GM12878 (cell line): Measurements from ENCODE around the gene MYF6.

Experiments used
- EP300 ChIP-seq, 2 experiments: fragments of 150-350 bp in 1 of 2; IDR thresholded peaks; 2 replicates each; pipeline ENCODE4 v1.6.1; 2011 to 2012; ENCODE audit warnings: low read depth in 2 of 2, low read length in 2 of 2, borderline replicate concordance in 1 of 2, improper control_type of control experiment in 1 of 2, inconsistent platforms in 1 of 2; ENCODE audit not compliant: control insufficient read depth in 1 of 2
- FOXM1 ChIP-seq: IDR thresholded peaks from 2 replicates; pipeline ENCODE4 v1.6.1; 2012; ENCODE audit warnings: low read depth, mild to moderate bottlenecking, inconsistent platforms, low read length, moderate library complexity
- JUND ChIP-seq: IDR thresholded peaks from 2 replicates; pipeline ENCODE4 v1.6.1; 2012; ENCODE audit warnings: low read depth, mild to moderate bottlenecking, low read length, improper control_type of control experiment, moderate library complexity
- POLR2A ChIP-seq: IDR thresholded peaks from 2 replicates; pipeline ENCODE4 v1.6.1; 2011; ENCODE audit warnings: low read depth, mild to moderate bottlenecking, low read length
- POLR2AphosphoS5 ChIP-seq: IDR thresholded peaks from 2 replicates; pipeline ENCODE4 v1.6.1; 2011; ENCODE audit warnings: mild to moderate bottlenecking, low read length, inconsistent platforms
- SIN3A ChIP-seq: IDR thresholded peaks from 2 replicates; pipeline ENCODE4 v1.6.1; 2012; ENCODE audit warnings: low read depth, low read length, improper control_type of control experiment
- SMAD1 ChIP-seq: fragments of 450-650 bp; IDR thresholded peaks from 2 replicates; pipeline ENCODE4 v1.6.1; 2018; ENCODE audit warnings: mild to moderate bottlenecking, low read depth; ENCODE audit not compliant: partially characterized antibody
- TF ChIP-seq, protein P1 (sequence below): IDR thresholded peaks from 2 replicates; pipeline ENCODE4 v1.6.1; 2012; ENCODE audit warnings: low read length, inconsistent platforms
- TF ChIP-seq, protein P2 (sequence below): IDR thresholded peaks from 2 replicates; pipeline ENCODE4 v1.6.1; 2011; ENCODE audit warnings: low read depth, low read length, improper control_type of control experiment, borderline replicate concordance

DNA sequence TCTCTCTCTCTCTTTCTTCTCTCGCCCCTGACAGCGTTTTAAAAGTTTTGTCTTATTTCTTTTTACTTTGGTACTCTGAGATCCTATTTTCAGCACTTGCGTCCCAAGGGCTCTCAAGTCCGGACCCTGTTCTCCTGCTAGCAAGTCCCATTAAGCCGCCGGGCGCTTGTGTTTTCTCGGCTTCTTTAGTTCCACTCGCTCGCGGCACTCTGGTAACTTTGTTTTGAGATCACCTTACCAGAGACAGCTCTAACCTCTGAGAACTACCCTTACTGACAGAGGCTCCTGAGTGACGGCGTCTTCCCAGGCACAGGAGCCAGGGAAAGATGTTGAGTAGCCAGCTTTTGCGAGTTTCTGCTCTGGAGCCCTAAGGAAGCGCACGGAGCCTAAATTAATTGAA is 6.6 kb downstream of the MYF6 start:
- TF ChIP-seq FOXM1 (no peak), SIN3A (no peak), POLR2A (no peak), SMAD1 (no peak), JUND (no peak), POLR2AphosphoS5 (no peak), EP300 (IDR thresholded peaks at IDR 0.05; ENCODE audit: borderline replicate concordance in 1 of 2, control insufficient read depth in 1 of 2, low read depth in 2 of 2, low read length in 2 of 2) (no peak)
- TF ChIP-seq, protein P1, sequence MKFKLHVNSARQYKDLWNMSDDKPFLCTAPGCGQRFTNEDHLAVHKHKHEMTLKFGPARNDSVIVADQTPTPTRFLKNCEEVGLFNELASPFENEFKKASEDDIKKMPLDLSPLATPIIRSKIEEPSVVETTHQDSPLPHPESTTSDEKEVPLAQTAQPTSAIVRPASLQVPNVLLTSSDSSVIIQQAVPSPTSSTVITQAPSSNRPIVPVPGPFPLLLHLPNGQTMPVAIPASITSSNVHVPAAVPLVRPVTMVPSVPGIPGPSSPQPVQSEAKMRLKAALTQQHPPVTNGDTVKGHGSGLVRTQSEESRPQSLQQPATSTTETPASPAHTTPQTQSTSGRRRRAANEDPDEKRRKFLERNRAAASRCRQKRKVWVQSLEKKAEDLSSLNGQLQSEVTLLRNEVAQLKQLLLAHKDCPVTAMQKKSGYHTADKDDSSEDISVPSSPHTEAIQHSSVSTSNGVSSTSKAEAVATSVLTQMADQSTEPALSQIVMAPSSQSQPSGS, result no peak
- TF ChIP-seq, protein P2, sequence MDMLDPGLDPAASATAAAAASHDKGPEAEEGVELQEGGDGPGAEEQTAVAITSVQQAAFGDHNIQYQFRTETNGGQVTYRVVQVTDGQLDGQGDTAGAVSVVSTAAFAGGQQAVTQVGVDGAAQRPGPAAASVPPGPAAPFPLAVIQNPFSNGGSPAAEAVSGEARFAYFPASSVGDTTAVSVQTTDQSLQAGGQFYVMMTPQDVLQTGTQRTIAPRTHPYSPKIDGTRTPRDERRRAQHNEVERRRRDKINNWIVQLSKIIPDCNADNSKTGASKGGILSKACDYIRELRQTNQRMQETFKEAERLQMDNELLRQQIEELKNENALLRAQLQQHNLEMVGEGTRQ, result no peak
